SU-DHL-6 (cell line): Measurements from ENCODE around the gene TP53I13.
A peak's percentile ranks its signal among the peaks of the same experiment; 100 is the strongest.

Experiments
- H2AFZ ChIP-seq: fragments of 200-600 bp; sonication (generic); 2 replicates; pipeline ENCODE4 v1.6.1; 2014; ENCODE audit warnings: low read depth, mild to moderate bottlenecking, moderate library complexity, mixed read lengths, antibody characterized with exemption, low read length; ENCODE audit not compliant: severe bottlenecking
- H3F3A ChIP-seq: fragments of 200-600 bp; shearing (Covaris generic); 2 replicates; pipeline ENCODE4 v1.6.0; 2016; ENCODE audit warnings: antibody characterized with exemption, mild to moderate bottlenecking; ENCODE audit not compliant: insufficient read depth
- H3K27ac ChIP-seq: fragments of 200-600 bp; sonication (generic); 2 replicates; pipeline ENCODE4 v1.5.1; 2016; ENCODE audit warnings: low read depth, mild to moderate bottlenecking, low read length, moderate library complexity, mixed read lengths
- H3K27me3 ChIP-seq: fragments of 200-600 bp; sonication (generic), shearing (Covaris generic); 2 replicates; pipeline ENCODE4 v1.6.0; 2014; ENCODE audit warnings: mild to moderate bottlenecking, low read length
- H3K36me3 ChIP-seq: fragments of 200-600 bp; sonication (generic); 2 replicates; pipeline ENCODE4 v1.6.1; 2014; ENCODE audit warnings: mild to moderate bottlenecking, low read length, mixed read lengths
- H3K4me2 ChIP-seq: fragments of 300-600, 200-600 bp; shearing (Covaris generic), sonication (generic); 2 replicates; pipeline ENCODE4 v1.6.0; 2014; ENCODE audit warnings: low read length, low read depth, mild to moderate bottlenecking; ENCODE audit not compliant: poor library complexity, severe bottlenecking
- H3K4me3 ChIP-seq: fragments of 200-600 bp; sonication (generic); 2 replicates; pipeline ENCODE4 v1.5.1; 2014; ENCODE audit warnings: antibody characterized with exemption, low read length, mild to moderate bottlenecking, mixed read lengths; ENCODE audit not compliant: insufficient read depth, poor library complexity, severe bottlenecking
- H3K79me2 ChIP-seq: fragments of 200-600 bp; sonication (generic); 2 replicates; pipeline ENCODE4 v1.6.1; 2014; ENCODE audit warnings: mild to moderate bottlenecking, low read length, moderate library complexity; ENCODE audit not compliant: insufficient read depth
- H3K9ac ChIP-seq: fragments of 200-600 bp; sonication (generic); 2 replicates; pipeline ENCODE4 v1.7.0; 2014; ENCODE audit warnings: mild to moderate bottlenecking, low read length
- H3K9me2 ChIP-seq: fragments of 200-600 bp; sonication (generic); replicated peaks from 2 replicates; pipeline ENCODE4 v1.6.1; 2014; ENCODE audit warnings: low read length; ENCODE audit not compliant: insufficient read depth
- H3K9me3 ChIP-seq: fragments of 200-600 bp; sonication (generic); 2 replicates; pipeline ENCODE4 v1.6.1; 2014; ENCODE audit warnings: low read length, mixed read lengths; ENCODE audit not compliant: insufficient read depth
- H4K20me1 ChIP-seq: fragments of 200-600 bp; sonication (generic); 2 replicates; pipeline ENCODE4 v1.6.1; 2014; ENCODE audit warnings: low read depth, mild to moderate bottlenecking, antibody characterized with exemption, low read length, moderate library complexity, mixed read lengths
- EZH2phosphoT487 ChIP-seq: fragments of 200-600 bp; sonication (generic), shearing (Covaris generic); conservative IDR thresholded peaks from 2 replicates; pipeline ENCODE4 v1.6.1; 2018; ENCODE audit warnings: mild to moderate bottlenecking, antibody characterized with exemption, low read length, moderate library complexity, mixed read lengths
- TF ChIP-seq, protein P1 (sequence below): fragments of 200-600 bp; sonication (generic); IDR thresholded peaks from one replicate; pipeline ENCODE4 v1.5.1; 2017; ENCODE audit warnings: antibody characterized with exemption, mild to moderate bottlenecking, low read length, moderate library complexity; ENCODE audit not compliant: insufficient read depth, poor library complexity, severe bottlenecking

The TP53I13 gene

GRCh38 chr17:29592850-29593551 lies 24.5 kb downstream of the TP53I13 start, which contains the start of gene ANKRD13B:
ANKRD13B (plus strand) TSS chr17:29593132; CDS start chr17:29593622, 490 bp downstream.
- peak within 1 kb of the TSS; percentile 78 for H3K27ac ChIP-seq
- no peaks in the 10 kb centered on the region for H3K36me3 ChIP-seq
- peaks cover 10% of the 10 kb centered on the region for H3K79me2 ChIP-seq
- no peaks in the 10 kb centered on the region for H3K9me3 ChIP-seq
- H2AFZ ChIP-seq: peak within 1 kb of the TSS; percentile 86
- peak within 1 kb of the TSS; percentile 72 for H3K4me3 ChIP-seq
- H3K9me2 ChIP-seq: no peaks in the 10 kb centered on the region
- H4K20me1 ChIP-seq: no peaks in the 10 kb centered on the region; the same call in 1 of the 2 replicates
- H3K27me3 ChIP-seq: no peaks in the 10 kb centered on the region
- H3K4me2 ChIP-seq: peak within 1 kb of the TSS; percentile 93
- peak within 1 kb of the TSS; percentile 88 for H3K9ac ChIP-seq
- TF ChIP-seq, protein P1, sequence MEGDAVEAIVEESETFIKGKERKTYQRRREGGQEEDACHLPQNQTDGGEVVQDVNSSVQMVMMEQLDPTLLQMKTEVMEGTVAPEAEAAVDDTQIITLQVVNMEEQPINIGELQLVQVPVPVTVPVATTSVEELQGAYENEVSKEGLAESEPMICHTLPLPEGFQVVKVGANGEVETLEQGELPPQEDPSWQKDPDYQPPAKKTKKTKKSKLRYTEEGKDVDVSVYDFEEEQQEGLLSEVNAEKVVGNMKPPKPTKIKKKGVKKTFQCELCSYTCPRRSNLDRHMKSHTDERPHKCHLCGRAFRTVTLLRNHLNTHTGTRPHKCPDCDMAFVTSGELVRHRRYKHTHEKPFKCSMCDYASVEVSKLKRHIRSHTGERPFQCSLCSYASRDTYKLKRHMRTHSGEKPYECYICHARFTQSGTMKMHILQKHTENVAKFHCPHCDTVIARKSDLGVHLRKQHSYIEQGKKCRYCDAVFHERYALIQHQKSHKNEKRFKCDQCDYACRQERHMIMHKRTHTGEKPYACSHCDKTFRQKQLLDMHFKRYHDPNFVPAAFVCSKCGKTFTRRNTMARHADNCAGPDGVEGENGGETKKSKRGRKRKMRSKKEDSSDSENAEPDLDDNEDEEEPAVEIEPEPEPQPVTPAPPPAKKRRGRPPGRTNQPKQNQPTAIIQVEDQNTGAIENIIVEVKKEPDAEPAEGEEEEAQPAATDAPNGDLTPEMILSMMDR: no peak
- TF ChIP-seq EZH2phosphoT487: no peak
- peaks cover 27% of the 10 kb centered on the region for H3F3A ChIP-seq

DNA sequence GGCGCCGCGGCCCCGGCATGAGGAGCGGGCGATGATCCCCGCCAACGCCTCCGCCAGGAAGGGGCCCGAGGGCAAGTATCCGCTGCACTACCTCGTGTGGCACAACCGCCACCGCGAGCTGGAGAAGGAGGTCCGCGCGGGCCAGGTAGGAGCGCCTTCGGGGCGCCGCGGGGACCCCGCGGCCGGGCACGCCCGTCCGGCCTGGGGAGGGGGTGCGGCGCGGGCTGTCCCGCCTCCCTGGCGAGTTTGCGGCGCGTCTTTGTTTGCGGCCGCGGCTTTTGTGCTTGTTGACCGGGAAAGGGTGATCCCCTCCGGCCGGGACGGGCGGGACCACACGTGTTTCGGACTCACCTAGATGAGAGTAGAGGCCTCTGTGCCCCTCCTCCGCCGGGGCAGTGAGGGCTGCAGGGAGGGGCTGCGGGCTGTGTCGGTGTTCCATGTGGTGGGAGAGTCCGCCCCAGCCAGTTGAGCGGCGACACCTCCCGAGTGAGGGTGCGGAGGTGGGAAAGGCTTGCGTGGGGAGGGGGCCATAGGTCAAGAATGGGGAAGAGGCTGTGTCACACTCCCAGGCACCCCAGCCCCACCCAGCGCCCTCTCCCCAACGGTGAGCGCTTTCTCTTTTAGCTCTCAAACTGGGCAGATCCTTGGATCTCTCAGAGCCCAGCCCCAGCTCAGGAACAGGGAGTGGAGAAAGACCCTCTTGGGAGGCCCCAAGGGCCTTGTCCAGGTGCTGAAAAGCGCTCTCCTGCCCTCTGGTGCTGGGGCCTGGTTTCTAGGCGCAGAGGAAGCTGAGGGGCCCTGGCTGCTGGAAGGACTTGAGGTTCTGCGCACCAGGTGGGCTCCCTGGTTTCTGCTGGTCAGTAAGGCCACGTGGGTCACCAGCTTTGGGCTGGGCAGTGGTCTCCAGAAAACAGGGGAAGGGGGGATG lies 25.4 kb downstream of the TP53I13 start:
- H3K9ac ChIP-seq: peak overlapping the region; percentile 68
- peak overlapping the region; percentile 84 for H2AFZ ChIP-seq
- no peaks in the 10 kb centered on the region for H3K9me2 ChIP-seq
- H3F3A ChIP-seq: peaks cover 27% of the 10 kb centered on the region
- peak overlapping the region; percentile 72 for H3K4me3 ChIP-seq
- H3K4me2 ChIP-seq: peak overlapping the region; percentile 68
- no peaks in the 10 kb centered on the region for H3K27me3 ChIP-seq
- H3K27ac ChIP-seq: no peak overlapping the region
- H3K79me2 ChIP-seq: peaks cover 2% of the 10 kb centered on the region
- H3K9me3 ChIP-seq: no peaks in the 10 kb centered on the region
- H4K20me1 ChIP-seq: no peaks in the 10 kb centered on the region; the same call in 1 of the 2 replicates
- TF ChIP-seq, protein P1: peak; percentile 25
- TF ChIP-seq EZH2phosphoT487: no peak
- H3K36me3 ChIP-seq: no peaks in the 10 kb centered on the region

DNA sequence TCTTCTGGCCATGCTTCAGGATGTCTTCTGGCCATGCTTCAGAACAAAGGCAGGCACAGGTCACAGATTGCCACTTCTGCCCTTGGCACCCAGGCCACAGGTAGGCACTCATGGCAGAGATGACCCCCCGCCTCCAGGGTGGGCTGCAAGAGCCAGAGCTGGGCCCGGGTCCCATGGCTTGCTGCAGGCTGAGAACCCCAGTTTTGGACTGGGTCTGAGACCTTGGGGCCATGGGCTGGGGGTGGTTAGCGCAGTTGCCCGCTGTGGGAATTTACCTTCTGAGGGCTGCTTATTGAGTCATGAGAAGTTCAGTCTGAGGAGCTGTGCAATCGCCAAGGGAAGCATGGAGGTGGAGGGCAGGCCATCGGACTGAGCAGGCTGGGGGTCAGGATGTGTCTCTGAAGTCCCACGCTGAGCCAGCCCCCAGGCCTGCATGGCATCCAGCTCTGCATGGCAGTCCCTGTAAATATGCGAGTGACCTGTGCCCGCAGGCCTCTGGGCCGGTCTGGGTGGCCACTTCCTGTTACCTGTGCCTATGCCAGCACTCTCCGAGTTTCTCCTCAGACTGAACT lies 26.1 kb downstream of the TP53I13 start:
- Histone ChIP-seq H3K27me3 (no peaks in the 10 kb centered on the region), H2AFZ (no peak overlapping the region), H3K9me3 (no peaks in the 10 kb centered on the region), H3K9me2 (no peaks in the 10 kb centered on the region), H3K79me2 (no peaks in the 10 kb centered on the region), H3K27ac (no peak overlapping the region), H4K20me1 (no peaks in the 10 kb centered on the region; the same call in 1 of the 2 replicates), H3K4me3 (no peak overlapping the region), H3K4me2 (peak overlapping the region; percentile 68), H3K36me3 (no peaks in the 10 kb centered on the region), H3K9ac (peak overlapping the region; percentile 68; the same call in 1 of the 2 replicates), H3F3A (peaks cover 27% of the 10 kb centered on the region)
- TF ChIP-seq, protein P1: no peak
- TF ChIP-seq EZH2phosphoT487: no peak
